Measurements from ENCODE around the gene KDM6A. TPM values are rescaled to one million over a fixed set of nuclear protein-coding genes. Genes with fewer than 3 reads are reported as not detected.

The KDM6A gene
- total and polyA plus RNA-seq, 2 donors (not counting 3 experiments of a cell fraction or from before 2014, with no cell fraction given), result 9.0 to 20.6 TPM

DNA sequence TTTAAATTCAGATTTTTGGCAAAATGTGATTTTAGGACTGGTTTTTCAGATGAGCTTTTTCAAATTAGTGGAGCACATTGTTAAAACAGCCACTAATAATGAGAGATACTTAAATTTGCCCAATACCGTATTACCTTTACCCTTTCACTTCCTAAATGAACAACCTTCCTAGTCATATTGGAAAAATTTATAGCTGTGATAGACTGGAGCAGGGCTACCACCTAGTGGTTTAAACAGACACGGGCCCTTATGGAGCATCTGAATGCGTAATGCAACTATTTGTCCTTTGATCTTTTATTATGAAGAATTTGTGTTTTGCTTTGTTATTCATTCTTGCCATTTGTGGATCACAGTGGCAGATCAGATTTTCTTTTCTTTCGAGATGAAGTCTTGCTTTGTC lies 72.7 kb downstream of the KDM6A start:
- Histone ChIP-seq H3K36me3 (ENCODE audit: control insufficient read depth in 2 of 2, extremely low read depth in 1 of 2, insufficient read depth in 2 of 2, low read length in 2 of 2) (no peaks in the 10 kb centered on the region), H3K9me3 (replicated peaks; ENCODE audit: control insufficient read depth, insufficient read depth, low read length) (no peaks in the 10 kb centered on the region), H3K4me1 (ENCODE audit: control insufficient read depth, extremely low read depth, insufficient read depth, low read length) (peaks cover 5% of the 10 kb centered on the region), H4K20me1 (replicated peaks; ENCODE audit: control insufficient read depth, extremely low read depth, insufficient read depth, low read length) (no peaks in the 10 kb centered on the region), H3K27ac (ENCODE audit: insufficient read depth, low read depth, low read length) (no peak overlapping the region), H3K27me3 (ENCODE audit: control insufficient read depth in 2 of 2, insufficient read depth in 2 of 2, low read length in 2 of 2) (no peaks in the 10 kb centered on the region), H3K9ac (replicated peaks; ENCODE audit: extremely low read depth, insufficient read depth, low read length) (no peak overlapping the region), H3K4me3 (replicated peaks in 1 of 3; ENCODE audit: insufficient read depth in 1 of 3, low read depth in 1 of 3, low read length in 3 of 3) (no peak overlapping the region), H2AFZ (ENCODE audit: low read depth, low read length) (no peak overlapping the region), H3K4me2 (ENCODE audit: insufficient read depth, low read length) (no peak overlapping the region), H3K9me1 (replicated peaks; ENCODE audit: control insufficient read depth, extremely low read depth, insufficient read depth, low read length) (no peaks in the 10 kb centered on the region), H3K79me2 (ENCODE audit: control insufficient read depth, insufficient read depth, low read length) (peaks cover 53% of the 10 kb centered on the region)
- TF ChIP-seq POLR2A (IDR thresholded peaks at IDR 0.05; ENCODE audit: low read depth, low read length), result no peak
- no peak for TF ChIP-seq JUN (IDR thresholded peaks at IDR 0.05; ENCODE audit: borderline replicate concordance, insufficient read depth, insufficient read length, low read depth)
- TF ChIP-seq MAX (IDR thresholded peaks at IDR 0.05; ENCODE audit: insufficient read depth, insufficient read length), result no peak
- no peak for TF ChIP-seq GATA2 (IDR thresholded peaks at IDR 0.05; ENCODE audit: insufficient read depth, insufficient read length, low read depth, low read length)
- TF ChIP-seq, protein P1, sequence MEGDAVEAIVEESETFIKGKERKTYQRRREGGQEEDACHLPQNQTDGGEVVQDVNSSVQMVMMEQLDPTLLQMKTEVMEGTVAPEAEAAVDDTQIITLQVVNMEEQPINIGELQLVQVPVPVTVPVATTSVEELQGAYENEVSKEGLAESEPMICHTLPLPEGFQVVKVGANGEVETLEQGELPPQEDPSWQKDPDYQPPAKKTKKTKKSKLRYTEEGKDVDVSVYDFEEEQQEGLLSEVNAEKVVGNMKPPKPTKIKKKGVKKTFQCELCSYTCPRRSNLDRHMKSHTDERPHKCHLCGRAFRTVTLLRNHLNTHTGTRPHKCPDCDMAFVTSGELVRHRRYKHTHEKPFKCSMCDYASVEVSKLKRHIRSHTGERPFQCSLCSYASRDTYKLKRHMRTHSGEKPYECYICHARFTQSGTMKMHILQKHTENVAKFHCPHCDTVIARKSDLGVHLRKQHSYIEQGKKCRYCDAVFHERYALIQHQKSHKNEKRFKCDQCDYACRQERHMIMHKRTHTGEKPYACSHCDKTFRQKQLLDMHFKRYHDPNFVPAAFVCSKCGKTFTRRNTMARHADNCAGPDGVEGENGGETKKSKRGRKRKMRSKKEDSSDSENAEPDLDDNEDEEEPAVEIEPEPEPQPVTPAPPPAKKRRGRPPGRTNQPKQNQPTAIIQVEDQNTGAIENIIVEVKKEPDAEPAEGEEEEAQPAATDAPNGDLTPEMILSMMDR (IDR thresholded peaks at IDR 0.05; ENCODE audit: extremely low read depth in 1 of 2, insufficient read depth in 1 of 2, low read depth in 1 of 2, low read length in 2 of 2), result no peak
- TF ChIP-seq MYC (IDR thresholded peaks at IDR 0.05; ENCODE audit: low read depth, low read length), result no peak
- intact Hi-C loops (cut with micrococcal nuclease) (loop anchor here (5.0 kb wide), 1 partner anchor 73 kb away; the partner anchor contains the start of gene KDM6A), dilution Hi-C loops (cut with MboI; ENCODE audit: extremely low pct_ligation_motif_present, low sequenced_read_pairs) (no loop called here)
- DNase-seq (ENCODE audit: low read depth, low spot score) (no peak), FAIRE-seq (no peak)
- ChIA-PET CTCF (interaction anchor here (0.6 to 1.2 kb wide), 2 partner anchors 53 to 1110 kb away, joined by 3 read pairs; no protein-coding TSS in a partner anchor), POLR2A (no interaction called here)
- BruUV-seq (replicated peaks), result no TSS peak
